HepG2 (cell line): ENCODE data around the gene JPH4. TPM values are rescaled to one million over a fixed set of nuclear protein-coding genes. Genes with fewer than 3 reads are reported as not detected.

Experiments
- FOXO1 ChIP-seq: sonication (generic); formaldehyde crosslinking; IDR thresholded peaks from 2 replicates; pipeline ENCODE4 v1.4.0; 2020; ENCODE audit warnings: missing genetic modification reagents
- GLI4 ChIP-seq: sonication (generic); formaldehyde crosslinking; IDR thresholded peaks from 2 replicates; pipeline ENCODE4 v1.5.1; 2020; ENCODE audit warnings: missing genetic modification reagents, mild to moderate bottlenecking, moderate library complexity, borderline replicate concordance
- MYC ChIP-seq: sonication (generic); formaldehyde crosslinking; IDR thresholded peaks from 2 replicates; pipeline ENCODE4 v1.9.0; 2021; ENCODE audit warnings: missing genetic modification reagents, borderline replicate concordance
- MZF1 ChIP-seq: sonication (generic); formaldehyde crosslinking; IDR thresholded peaks from 2 replicates; pipeline ENCODE4 v1.8.1; 2023; ENCODE audit warnings: mild to moderate bottlenecking, missing genetic modification reagents, borderline replicate concordance
- NFKB2 ChIP-seq: sonication (generic); formaldehyde crosslinking; IDR thresholded peaks from 2 replicates; pipeline ENCODE4 v1.4.0; 2020; ENCODE audit warnings: missing genetic modification reagents, borderline replicate concordance
- PHF5A ChIP-seq: IDR thresholded peaks from one replicate; pipeline ENCODE4 v1.6.1; 2018; ENCODE audit warnings: low read depth, missing genetic modification reagents; ENCODE audit not compliant: unreplicated experiment
- PHF8 ChIP-seq: sonication (generic); formaldehyde crosslinking; IDR thresholded peaks from 2 replicates; pipeline ENCODE4 v1.5.0; 2020; ENCODE audit warnings: missing genetic modification reagents
- RAD51 ChIP-seq: fragments of 450-650 bp; IDR thresholded peaks from 2 replicates; pipeline ENCODE4 v1.6.1; 2016; ENCODE audit warnings: borderline replicate concordance
- SIN3B ChIP-seq: fragments of 150-350 bp; IDR thresholded peaks from 2 replicates; pipeline ENCODE4 v1.6.1; 2014; ENCODE audit warnings: low read length
- THAP11 ChIP-seq: IDR thresholded peaks from 2 replicates; pipeline ENCODE4 v1.6.1; 2016; ENCODE audit warnings: missing biosample characterization, missing genetic modification reagents
- XRCC5 ChIP-seq: fragments of 200-400 bp; formaldehyde crosslinking; optimal IDR thresholded peaks from 2 replicates; pipeline ENCODE3; 2017; ENCODE audit warnings: mild to moderate bottlenecking, low read length
- ZNF354B ChIP-seq: sonication (generic); formaldehyde crosslinking; IDR thresholded peaks from 2 replicates; pipeline ENCODE4 v1.8.0; 2022; ENCODE audit warnings: mild to moderate bottlenecking, missing genetic modification reagents
- ZNF609 ChIP-seq: sonication (generic); formaldehyde crosslinking; IDR thresholded peaks from 2 replicates; pipeline ENCODE4 v1.4.0; 2020; ENCODE audit warnings: mild to moderate bottlenecking, missing genetic modification reagents, borderline replicate concordance
- ZNF724P ChIP-seq: sonication (generic); formaldehyde crosslinking; IDR thresholded peaks from 2 replicates; pipeline ENCODE4 v1.8.0; 2022; ENCODE audit warnings: missing genetic modification reagents, borderline replicate concordance
- ZNF841 ChIP-seq: sonication (generic); formaldehyde crosslinking; IDR thresholded peaks from 2 replicates; pipeline ENCODE4 v1.8.1; 2023; ENCODE audit warnings: missing genetic modification reagents, borderline replicate concordance
- polyA plus RNA-seq, 8 experiments: library from polyadenylated mRNA; depleted of rRNA in 3 of 8; stranded (reverse) in 7 of 8; unstranded in 1 of 8; fragments of >200 nt; fragmentation: Illumina TruSeq in 4 of 8; extraction: Trizol in 4 of 8; gene quantifications; 2 replicates each; pipeline versions ENCODE4 v1.2.1 to v1.2.3, GENCODE V29; 2011 to 2016; ENCODE audit warnings: low read depth in 4 of 8, missing spikeins in 1 of 8, mixed read lengths in 1 of 8; ENCODE audit not compliant: insufficient read depth in 1 of 8
- total RNA-seq, 5 experiments: library from RNA; depleted of rRNA; stranded (reverse); fragments of >200 nt; fragmentation: Illumina TruSeq; extraction: Trizol; gene quantifications; 2 replicates each; pipeline ENCODE4 v1.2.3, GENCODE V29; 2016; ENCODE audit warnings: low read depth in 1 of 5
- TF ChIP-seq, protein P1 (sequence below): sonication (generic); formaldehyde crosslinking; IDR thresholded peaks from 2 replicates; pipeline ENCODE4 v1.4.0; 2020; ENCODE audit warnings: missing genetic modification reagents
- TF ChIP-seq, protein P2 (sequence below): sonication (generic); formaldehyde crosslinking; IDR thresholded peaks from 2 replicates; pipeline ENCODE4 v1.5.1; 2020; ENCODE audit warnings: mild to moderate bottlenecking, missing genetic modification reagents, moderate library complexity
- TF ChIP-seq, protein P3 (sequence below): sonication (generic); formaldehyde crosslinking; IDR thresholded peaks from 2 replicates; pipeline ENCODE4 v1.8.1; 2023; ENCODE audit warnings: mild to moderate bottlenecking, missing genetic modification reagents, borderline replicate concordance

The JPH4 gene
- total and polyA plus RNA-seq, 2 of the 13 experiments (the other 11 are each of a cell fraction or from before 2014, with no cell fraction given), result 0.08 to 0.22 TPM

DNA sequence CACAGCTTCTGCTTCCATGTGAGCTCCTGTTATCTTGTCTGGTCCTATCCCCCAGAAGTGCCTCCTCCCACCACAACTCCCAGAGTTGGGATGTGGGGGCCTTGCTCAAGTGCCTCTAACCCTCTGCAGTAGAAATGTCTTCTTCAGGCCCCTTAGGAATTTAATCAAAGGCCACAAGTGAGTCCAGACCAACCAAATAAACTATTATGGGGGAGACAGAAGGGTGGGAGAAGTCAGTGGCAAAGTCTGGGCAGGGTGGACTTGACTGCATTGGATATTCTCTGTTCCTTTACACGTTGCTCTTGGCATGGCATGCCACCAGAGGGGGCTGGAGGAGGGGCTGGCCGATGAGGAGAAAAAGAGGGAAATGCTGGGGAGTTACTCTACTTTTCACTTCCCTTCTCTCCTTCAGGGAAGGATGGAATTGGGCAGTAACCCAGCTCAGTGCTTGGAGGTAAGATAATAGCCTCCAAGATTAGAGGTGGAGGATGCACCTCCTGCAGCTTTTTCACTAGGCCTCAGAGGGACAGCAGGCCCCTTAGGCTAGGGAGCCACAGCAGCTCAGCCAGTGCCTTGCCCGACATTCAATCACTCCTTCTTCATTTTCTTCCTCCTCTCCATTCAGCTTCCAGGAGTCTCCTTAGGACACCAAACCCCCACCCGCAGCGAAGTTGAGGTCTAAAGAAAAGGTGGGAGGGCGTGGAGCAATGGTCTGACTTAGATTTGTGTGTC, 9.8 kb downstream of the JPH4 start (continued):
- TF ChIP-seq, protein P1, sequence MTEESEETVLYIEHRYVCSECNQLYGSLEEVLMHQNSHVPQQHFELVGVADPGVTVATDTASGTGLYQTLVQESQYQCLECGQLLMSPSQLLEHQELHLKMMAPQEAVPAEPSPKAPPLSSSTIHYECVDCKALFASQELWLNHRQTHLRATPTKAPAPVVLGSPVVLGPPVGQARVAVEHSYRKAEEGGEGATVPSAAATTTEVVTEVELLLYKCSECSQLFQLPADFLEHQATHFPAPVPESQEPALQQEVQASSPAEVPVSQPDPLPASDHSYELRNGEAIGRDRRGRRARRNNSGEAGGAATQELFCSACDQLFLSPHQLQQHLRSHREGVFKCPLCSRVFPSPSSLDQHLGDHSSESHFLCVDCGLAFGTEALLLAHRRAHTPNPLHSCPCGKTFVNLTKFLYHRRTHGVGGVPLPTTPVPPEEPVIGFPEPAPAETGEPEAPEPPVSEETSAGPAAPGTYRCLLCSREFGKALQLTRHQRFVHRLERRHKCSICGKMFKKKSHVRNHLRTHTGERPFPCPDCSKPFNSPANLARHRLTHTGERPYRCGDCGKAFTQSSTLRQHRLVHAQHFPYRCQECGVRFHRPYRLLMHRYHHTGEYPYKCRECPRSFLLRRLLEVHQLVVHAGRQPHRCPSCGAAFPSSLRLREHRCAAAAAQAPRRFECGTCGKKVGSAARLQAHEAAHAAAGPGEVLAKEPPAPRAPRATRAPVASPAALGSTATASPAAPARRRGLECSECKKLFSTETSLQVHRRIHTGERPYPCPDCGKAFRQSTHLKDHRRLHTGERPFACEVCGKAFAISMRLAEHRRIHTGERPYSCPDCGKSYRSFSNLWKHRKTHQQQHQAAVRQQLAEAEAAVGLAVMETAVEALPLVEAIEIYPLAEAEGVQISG (CRISPR knock-in tag), result 0 out of 2 replicates have a peak, but pooled peaks have one; percentile 42
- TF ChIP-seq GLI4 (CRISPR knock-in tag) (peak; percentile 86; the same call in 1 of the 2 replicates), FOXO1 (no peak), MZF1 (CRISPR knock-in tag) (no peak; the same call in 1 of the 2 replicates), ZNF841 (CRISPR knock-in tag) (peak; percentile 73; the same call in 1 of the 2 replicates), ZNF724P (0 out of 2 replicates have a peak, but pooled peaks have one; percentile 7), RAD51 (no peak), ZNF609 (CRISPR knock-in tag) (peak; percentile 35; the same call in 1 of the 2 replicates), PHF8 (peak; percentile 37; the same call in 1 of the 2 replicates), ZNF354B (CRISPR knock-in tag) (peak; percentile 68; the same call in 1 of the 2 replicates), THAP11 (CRISPR knock-in tag) (0 out of 2 replicates have a peak, but pooled peaks have one; percentile 40), SIN3B (no peak; the same call in 1 of the 2 replicates), XRCC5 (peak; percentile 99), MYC (CRISPR knock-in tag) (peak; percentile 45; the same call in 1 of the 2 replicates), NFKB2 (CRISPR knock-in tag) (peak; percentile 28; the same call in 1 of the 2 replicates), PHF5A (CRISPR knock-in tag) (peak; percentile 16)
- TF ChIP-seq, protein P2, sequence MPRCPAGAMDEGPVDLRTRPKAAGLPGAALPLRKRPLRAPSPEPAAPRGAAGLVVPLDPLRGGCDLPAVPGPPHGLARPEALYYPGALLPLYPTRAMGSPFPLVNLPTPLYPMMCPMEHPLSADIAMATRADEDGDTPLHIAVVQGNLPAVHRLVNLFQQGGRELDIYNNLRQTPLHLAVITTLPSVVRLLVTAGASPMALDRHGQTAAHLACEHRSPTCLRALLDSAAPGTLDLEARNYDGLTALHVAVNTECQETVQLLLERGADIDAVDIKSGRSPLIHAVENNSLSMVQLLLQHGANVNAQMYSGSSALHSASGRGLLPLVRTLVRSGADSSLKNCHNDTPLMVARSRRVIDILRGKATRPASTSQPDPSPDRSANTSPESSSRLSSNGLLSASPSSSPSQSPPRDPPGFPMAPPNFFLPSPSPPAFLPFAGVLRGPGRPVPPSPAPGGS, result peak; percentile 6; the same call in 1 of the 2 replicates
- TF ChIP-seq, protein P3, sequence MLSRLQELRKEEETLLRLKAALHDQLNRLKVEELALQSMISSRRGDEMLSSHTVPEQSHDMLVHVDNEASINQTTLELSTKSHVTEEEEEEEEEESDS (CRISPR knock-in tag), result 0 out of 2 replicates have a peak, but pooled peaks have one; percentile 68
